A549 (cell line): Measurements from ENCODE around the gene DGKK. TPM values are rescaled to one million over a fixed set of nuclear protein-coding genes. Genes with fewer than 3 reads are reported as not detected.
A peak's percentile ranks its signal among the peaks of the same experiment; 100 is the strongest.

Source experiments
- ATAC-seq, 2 experiments: fragments of 200-7000 bp in 1 of 2; fragments of >200 bp in 1 of 2; cut with Nextera tagmentation in 1 of 2; cut with Tn5 transposase in 1 of 2; 3 replicates each; pipeline versions ENCODE4 v1.8.0 to v1.9.1; 2018 to 2020; ENCODE audit warnings: mild to moderate bottlenecking in 1 of 2, moderate library complexity in 1 of 2
- CTCF ChIA-PET: fragments of 300-600 bp; sonication (Branson Sonifier 250); formaldehyde crosslinking; extraction: SDS; loops from one replicate; lab custom pipeline; 2021; ENCODE audit warnings: antibody characterized with exemption, inconsistent platforms; lab: Yijun Ruan, JAX
- POLR2A ChIA-PET: fragments of 350-600 bp; formaldehyde crosslinking; extraction: SDS; loops from one replicate; lab custom pipeline; 2021; ENCODE audit warnings: antibody characterized with exemption, inconsistent platforms; lab: Yijun Ruan, JAX
- DNase-seq, 2 experiments: peaks; one replicate each; pipeline versions ENCODE4 v3.0.0 to v3.0.0-alpha.2; 2011 to 2016; ENCODE audit warnings: low read depth in 1 of 2, low spot score in 1 of 2
- FAIRE-seq: peaks from 2 replicates; lab custom pipeline; 2011; peaks lifted over from hg19 to GRCh38; lab: Jason Lieb, UNC
- H3K27ac ChIP-seq, 2 experiments: fragments of >200 bp; sonication (Bioruptor Twin); formaldehyde crosslinking; 3 replicates each; pipeline ENCODE4 v1.5.1; 2016 to 2017
- H3K4me1 ChIP-seq: fragments of >200 bp; sonication (Bioruptor Twin); formaldehyde crosslinking; 3 replicates; pipeline ENCODE4 v1.6.1; 2016
- H3K4me2 ChIP-seq: fragments of >200 bp; sonication (Bioruptor Twin); formaldehyde crosslinking; 3 replicates; pipeline ENCODE4 v1.6.1; 2016
- H3K4me3 ChIP-seq: fragments of >200 bp; sonication (Bioruptor Twin); formaldehyde crosslinking; 3 replicates; pipeline ENCODE4 v1.5.1; 2016
- H3K9me3 ChIP-seq: fragments of >200 bp; sonication (Bioruptor Twin); formaldehyde crosslinking; 3 replicates; pipeline ENCODE4 v1.6.1; 2016
- ATOH8 ChIP-seq: fragments of 250-450 bp; sonication (Bioruptor Pico); IDR thresholded peaks from 2 replicates; pipeline ENCODE4 v1.5.0; 2020; ENCODE audit warnings: low read depth, mild to moderate bottlenecking, moderate library complexity
- BHLHE40 ChIP-seq: IDR thresholded peaks from 2 replicates; pipeline ENCODE4 v1.6.1; 2012; ENCODE audit warnings: low read depth, low read length, inconsistent platforms
- CBX2 ChIP-seq: fragments of 200-600 bp; sonication (generic); IDR thresholded peaks from 2 replicates; pipeline ENCODE4 v1.6.1; 2016; ENCODE audit warnings: low read depth, mild to moderate bottlenecking, borderline replicate concordance
- CBX8 ChIP-seq: fragments of 200-600 bp; sonication (generic); IDR thresholded peaks from 2 replicates; pipeline ENCODE4 v1.6.1; 2016
- CHD2 ChIP-seq: fragments of 150-350 bp; IDR thresholded peaks from 2 replicates; pipeline ENCODE4 v1.6.1; 2014; ENCODE audit warnings: low read length; ENCODE audit not compliant: partially characterized antibody
- CHD4 ChIP-seq: fragments of 200-600 bp; sonication (generic); IDR thresholded peaks from 2 replicates; pipeline ENCODE4 v1.6.1; 2016; ENCODE audit warnings: antibody characterized with exemption, mild to moderate bottlenecking, borderline replicate concordance
- E2F6 ChIP-seq: IDR thresholded peaks from 2 replicates; pipeline ENCODE4 v1.6.1; 2012; ENCODE audit warnings: low read depth, borderline replicate concordance
- EHF ChIP-seq: fragments of 250-450 bp; sonication (Bioruptor Pico); IDR thresholded peaks from 2 replicates; pipeline ENCODE4 v1.5.0; 2020; ENCODE audit warnings: mild to moderate bottlenecking
- ELK1 ChIP-seq: fragments of 150-350 bp; IDR thresholded peaks from 2 replicates; pipeline ENCODE4 v1.6.1; 2014; ENCODE audit warnings: low read depth, mild to moderate bottlenecking, low read length
- EP300 ChIP-seq, 2 experiments: fragments of >200 bp; sonication (Bioruptor Twin); formaldehyde crosslinking; IDR thresholded peaks; 2 replicates in 1 of 2; 3 replicates in 1 of 2; pipeline ENCODE4 v1.6.1; 2016 to 2017
- FOSB ChIP-seq: fragments of 250-450 bp; sonication (Bioruptor Pico); IDR thresholded peaks from 2 replicates; pipeline ENCODE4 v1.5.0; 2020; ENCODE audit warnings: mild to moderate bottlenecking, moderate library complexity
- GATA3 ChIP-seq: IDR thresholded peaks from 2 replicates; pipeline ENCODE4 v1.6.1; 2012; ENCODE audit warnings: borderline replicate concordance
- HDAC2 ChIP-seq: fragments of 200-600 bp; sonication (generic); IDR thresholded peaks from 2 replicates; pipeline ENCODE4 v1.6.1; 2016
- HES2 ChIP-seq: fragments of >200 bp; sonication (Bioruptor Twin); formaldehyde crosslinking; IDR thresholded peaks from 2 replicates; pipeline ENCODE4 v1.6.1; 2016
- HEYL ChIP-seq: fragments of 250-450 bp; sonication (Bioruptor Pico); IDR thresholded peaks from 2 replicates; pipeline ENCODE4 v1.8.0; 2021; ENCODE audit warnings: mild to moderate bottlenecking, moderate library complexity
- HOXA7 ChIP-seq: fragments of 250-450 bp; sonication (Bioruptor Pico); IDR thresholded peaks from 2 replicates; pipeline ENCODE4 v1.5.0; 2020; ENCODE audit warnings: mild to moderate bottlenecking, moderate library complexity
- HOXB13 ChIP-seq: fragments of 250-450 bp; sonication (Bioruptor Pico); IDR thresholded peaks from 2 replicates; pipeline ENCODE4 v1.5.0; 2020; ENCODE audit warnings: low read depth, mild to moderate bottlenecking, moderate library complexity
- JUN ChIP-seq, 2 experiments: fragments of >200 bp; sonication (Bioruptor Twin); formaldehyde crosslinking; IDR thresholded peaks; 2 replicates in 1 of 2; 3 replicates in 1 of 2; pipeline ENCODE4 v1.6.1; 2016 to 2017
- MAX ChIP-seq: IDR thresholded peaks from 2 replicates; pipeline ENCODE4 v1.6.1; 2012
- MAZ ChIP-seq: fragments of 150-350 bp; IDR thresholded peaks from 2 replicates; pipeline ENCODE4 v1.6.1; 2014; ENCODE audit warnings: antibody characterized with exemption, low read depth, low read length, borderline replicate concordance
- NFE2L2 ChIP-seq: fragments of 150-350 bp; conservative IDR thresholded peaks from 2 replicates; pipeline ENCODE4 v1.6.1; 2014; ENCODE audit warnings: low read length
- NPAS2 ChIP-seq: fragments of 250-450 bp; sonication (Bioruptor Pico); IDR thresholded peaks from 2 replicates; pipeline ENCODE4 v1.8.0; 2022; ENCODE audit warnings: mild to moderate bottlenecking, moderate library complexity, borderline replicate concordance
- PBX3 ChIP-seq: IDR thresholded peaks from 2 replicates; pipeline ENCODE4 v1.6.1; 2012
- POLR2AphosphoS2 ChIP-seq: conservative IDR thresholded peaks from 2 replicates; pipeline ENCODE4 v1.6.1; 2012; ENCODE audit warnings: low read length, improper control_type of control experiment, inconsistent platforms
- RAD21 ChIP-seq, 2 experiments: fragments of >200 bp in 1 of 2; sonication (Bioruptor Twin) in 1 of 2; formaldehyde crosslinking in 1 of 2; IDR thresholded peaks in 1 of 2; conservative IDR thresholded peaks in 1 of 2; 2 replicates in 1 of 2; 3 replicates in 1 of 2; pipeline ENCODE4 v1.6.1; 2012 to 2018; ENCODE audit warnings: inconsistent platforms in 1 of 2
- RARB ChIP-seq: fragments of 250-450 bp; sonication (Bioruptor Pico); IDR thresholded peaks from 2 replicates; pipeline ENCODE4 v1.8.0; 2021; ENCODE audit warnings: mild to moderate bottlenecking, moderate library complexity
- SMC3 ChIP-seq: fragments of >200 bp; sonication (Bioruptor Twin); formaldehyde crosslinking; IDR thresholded peaks from 3 replicates; pipeline ENCODE4 v1.6.1; 2018; ENCODE audit warnings: inconsistent platforms
- TP53 ChIP-seq: fragments of 250-450 bp; sonication (Bioruptor Pico); IDR thresholded peaks from 2 replicates; pipeline ENCODE4 v1.5.0; 2021; ENCODE audit warnings: mild to moderate bottlenecking, moderate library complexity
- USF2 ChIP-seq: fragments of 450-650 bp; IDR thresholded peaks from 2 replicates; pipeline ENCODE4 v1.6.1; 2014; ENCODE audit warnings: antibody characterized with exemption
- ZFP36 ChIP-seq: fragments of 450-650 bp; IDR thresholded peaks from 2 replicates; pipeline ENCODE4 v1.6.1; 2014; ENCODE audit warnings: borderline replicate concordance; ENCODE audit not compliant: partially characterized antibody
- ZNF302 ChIP-seq: fragments of 250-450 bp; sonication (Bioruptor Pico); IDR thresholded peaks from 2 replicates; pipeline ENCODE4 v1.9.0; 2021; ENCODE audit warnings: inconsistent platforms, mild to moderate bottlenecking, moderate library complexity
- ZSCAN20 ChIP-seq: fragments of 250-450 bp; sonication (Bioruptor Pico); IDR thresholded peaks from 2 replicates; pipeline ENCODE4 v1.8.0; 2022; ENCODE audit warnings: mild to moderate bottlenecking, moderate library complexity
- WGBS: methylation state at CpG from one replicate; pipeline ENCODE4 v1.1.6; 2017; ENCODE audit errors: missing lambda C conversion rate; 5-methylcytosine and 5-hydroxymethylcytosine counted together
- polyA plus RNA-seq, 4 experiments: library from polyadenylated mRNA; depleted of rRNA in 3 of 4; stranded (reverse); fragments of >200 nt; fragmentation: RNase III in 1 of 4; extraction: RNeasy Plus Mini Kit Qiagen cat#74134 plus additional on column Dnase treatment in 1 of 4; gene quantifications; 2 replicates in 3 of 4; 3 replicates in 1 of 4; pipeline ENCODE4 v1.2.3, GENCODE V29; 2011 to 2017

Gene DGKK
- polyA plus RNA-seq, 2 of the 4 experiments (the other 2 are of a cell fraction): not detected

- H3K4me1 ChIP-seq: no peaks in the 10 kb centered on the region
Observed at GRCh38 chrX:50372966-50373365, 97.7 kb downstream of the DGKK start.

GRCh38 chrX:50343917-50344316, 126.7 kb downstream of the DGKK start:
- DNase-seq (no peak), ATAC-seq (no peak), FAIRE-seq (no peak)
- no peak overlapping the region for H3K4me3 ChIP-seq
- H3K27ac ChIP-seq: no peak overlapping the region
- TF ChIP-seq EP300 (IDR thresholded peaks at IDR 0.05): no peak
- no peak for TF ChIP-seq MAX
- TF ChIP-seq RAD21 (conservative IDR thresholded peaks at IDR 0.05 in 1 of 2, IDR thresholded peaks at IDR 0.05 in 1 of 2): no peak
- TF ChIP-seq ELK1: no peak
- no peak for TF ChIP-seq CHD4
- TF ChIP-seq CBX8: no peak
- TF ChIP-seq ATOH8 (CRISPR knock-in tag): no peak
- no peak for TF ChIP-seq E2F6
- no peak for TF ChIP-seq ZFP36
- no peak for TF ChIP-seq SMC3
- TF ChIP-seq NPAS2 (CRISPR knock-in tag): no peak
- TF ChIP-seq USF2: no peak
- no peak for TF ChIP-seq HES2
- no peak for TF ChIP-seq CHD2
- no peak for TF ChIP-seq JUN (IDR thresholded peaks at IDR 0.05)
- TF ChIP-seq MAZ: no peak
- TF ChIP-seq PBX3: no peak
- TF ChIP-seq ZSCAN20 (CRISPR knock-in tag): no peak
- H3K4me2 ChIP-seq: no peak overlapping the region
- ChIA-PET CTCF (no interaction called here), POLR2A (no interaction called here)
- H3K4me1 ChIP-seq: no peaks in the 10 kb centered on the region
- no peaks in the 10 kb centered on the region for H3K9me3 ChIP-seq

More at GRCh38 chrX:50372966-50373365, 97.7 kb downstream of the DGKK start:
- no peak overlapping the region for H3K4me3 ChIP-seq
- FAIRE-seq (peak; percentile 13), DNase-seq (no peak), ATAC-seq (no peak)
- H3K9me3 ChIP-seq: no peaks in the 10 kb centered on the region
- TF ChIP-seq HOXA7 (CRISPR knock-in tag) (no peak), EHF (CRISPR knock-in tag) (no peak), BHLHE40 (no peak), HEYL (CRISPR knock-in tag) (no peak), JUN (IDR thresholded peaks at IDR 0.05) (no peak), ATOH8 (CRISPR knock-in tag) (no peak), RARB (CRISPR knock-in tag) (no peak), POLR2AphosphoS2 (no peak), USF2 (no peak), GATA3 (no peak), ZNF302 (CRISPR knock-in tag) (no peak), CBX2 (no peak), FOSB (no peak), HDAC2 (no peak), HOXB13 (CRISPR knock-in tag) (no peak), TP53 (CRISPR knock-in tag) (no peak), NFE2L2 (no peak), ZSCAN20 (CRISPR knock-in tag) (no peak)
- H3K4me2 ChIP-seq: no peak overlapping the region
- ChIA-PET POLR2A (no interaction called here), CTCF (no interaction called here)
- 3% methylated on average over 4 of the region's 4 CpGs for WGBS
- no peak overlapping the region for H3K27ac ChIP-seq
